GDM1 (cell line): Measurements from ENCODE around the gene AKAP8.
A peak's percentile ranks its signal among the peaks of the same experiment; 100 is the strongest.
"Not testable (repeated sequence)": the region's sequence is repeated elsewhere in the genome, so short reads cannot be mapped to it uniquely, and the experiment has no call there.

ENCODE experiments used
- DNase-seq: peaks from one replicate; lab custom pipeline; 2025; lab: John Stamatoyannopoulos, UW

The AKAP8 gene

GRCh38 chr19:15372891-15373301 is 6.7 kb downstream of the AKAP8 start:
- no peak for DNase-seq

GRCh38 chr19:15372470-15372869 is 7.1 kb downstream of the AKAP8 start:
- DNase-seq, result no peak

- no peak for DNase-seq
Measured at GRCh38 chr19:15371786-15372380, 7.7 kb downstream of the AKAP8 start.

- no peak for DNase-seq
Measured at GRCh38 chr19:15371119-15371518, 8.5 kb downstream of the AKAP8 start.

- DNase-seq, result no peak
Measured at GRCh38 chr19:15369594-15369891, 10.0 kb downstream of the AKAP8 start.

- no peak for DNase-seq
Measured at GRCh38 chr19:15368798-15369593, 10.6 kb downstream of the AKAP8 start.

GRCh38 chr19:15368051-15368632 is 11.4 kb downstream of the AKAP8 start:
- no peak for DNase-seq

GRCh38 chr19:15367439-15367838 is 12.1 kb downstream of the AKAP8 start:
- no peak for DNase-seq

- DNase-seq, result no peak
Measured at GRCh38 chr19:15365264-15365663, 14.3 kb downstream of the AKAP8 start.

GRCh38 chr19:15363791-15364190 is 15.8 kb downstream of the AKAP8 start:
- not testable (repeated sequence) for DNase-seq

GRCh38 chr19:15363048-15363447 is 16.5 kb downstream of the AKAP8 start:
- DNase-seq, result not testable (repeated sequence)

- DNase-seq, result not testable (repeated sequence)
Measured at GRCh38 chr19:15360015-15360414, 19.6 kb downstream of the AKAP8 start.

GRCh38 chr19:15358918-15359317 is 20.7 kb downstream of the AKAP8 start:
- DNase-seq, result peak; percentile 32

GRCh38 chr19:15357906-15358305 is 21.7 kb downstream of the AKAP8 start:
- DNase-seq, result no peak

- no peak for DNase-seq
Measured at GRCh38 chr19:15354566-15355296, 24.9 kb downstream of the AKAP8 start.

GRCh38 chr19:15353908-15354307 is 25.7 kb downstream of the AKAP8 start:
- DNase-seq, result no peak

- DNase-seq, result not testable (repeated sequence)
Measured at GRCh38 chr19:15352535-15352934, 27.1 kb downstream of the AKAP8 start.

- DNase-seq, result not testable (repeated sequence)
Measured at GRCh38 chr19:15341328-15341727, 38.3 kb downstream of the AKAP8 start.

- DNase-seq, result no peak
Measured at GRCh38 chr19:15340086-15340485, 39.5 kb downstream of the AKAP8 start.

GRCh38 chr19:15337202-15337601 is 42.4 kb downstream of the AKAP8 start:
- DNase-seq, result no peak

- not testable (repeated sequence) for DNase-seq
Measured at GRCh38 chr19:15335992-15336391, 43.6 kb downstream of the AKAP8 start.

- DNase-seq, result peak; percentile 39
Measured at GRCh38 chr19:15332311-15332996, 47.1 kb downstream of the AKAP8 start, which contains the start of gene BRD4. TSS of gene BRD4 (minus strand) at chr19:15332539. CDS start at chr19:15273099, 59,440 bp downstream.
